ENCODE results near the gene CD74.

The CD74 gene

GRCh38 chr5:150447188-150447587, 34.5 kb upstream of the CD74 start:
- no peak for DNase-seq (ENCODE audit: low read depth)
- H3K4me3 ChIP-seq (ENCODE audit: low read depth, low read length): peak overlapping the region; percentile 73; the same call in 1 of the 2 replicates
- no peak for TF ChIP-seq CTCF (IDR thresholded peaks at IDR 0.05; ENCODE audit: low read depth, low read length, missing control alignments)

- TF ChIP-seq CTCF (IDR thresholded peaks at IDR 0.05; ENCODE audit: low read depth, low read length, missing control alignments): no peak
- no peak overlapping the region for H3K4me3 ChIP-seq (ENCODE audit: low read depth, low read length)
Observed at GRCh38 chr5:150446583-150446982, 33.9 kb upstream of the CD74 start.

GRCh38 chr5:150446088-150446487, 33.4 kb upstream of the CD74 start:
- no peak overlapping the region for H3K4me3 ChIP-seq (ENCODE audit: low read depth, low read length)
- no peak for TF ChIP-seq CTCF (IDR thresholded peaks at IDR 0.05; ENCODE audit: low read depth, low read length, missing control alignments)
- no peak for DNase-seq (ENCODE audit: low read depth)

More at GRCh38 chr5:150446583-150446982, 33.9 kb upstream of the CD74 start:
- DNase-seq (ENCODE audit: low read depth): no peak

- no peak for DNase-seq (ENCODE audit: low read depth)
- H3K4me3 ChIP-seq (ENCODE audit: low read depth, low read length): no peak overlapping the region
- no peak for TF ChIP-seq CTCF (IDR thresholded peaks at IDR 0.05; ENCODE audit: low read depth, low read length, missing control alignments)
Observed at GRCh38 chr5:150444770-150445169, 32.1 kb upstream of the CD74 start.

- H3K4me3 ChIP-seq (ENCODE audit: low read depth, low read length): no peak overlapping the region
- DNase-seq (ENCODE audit: low read depth): no peak
- TF ChIP-seq CTCF (IDR thresholded peaks at IDR 0.05; ENCODE audit: low read depth, low read length, missing control alignments): no peak
Observed at GRCh38 chr5:150443242-150444075, 30.7 kb upstream of the CD74 start.

- no peak overlapping the region for H3K4me3 ChIP-seq (ENCODE audit: low read depth, low read length)
- no peak for TF ChIP-seq CTCF (IDR thresholded peaks at IDR 0.05; ENCODE audit: low read depth, low read length, missing control alignments)
- no peak for DNase-seq (ENCODE audit: low read depth)
Observed at GRCh38 chr5:150442699-150443080, 30.0 kb upstream of the CD74 start.

All from GM12864 (cell line).